Measurements from ENCODE around the gene C10orf53. TPM values are rescaled to one million over a fixed set of nuclear protein-coding genes. Genes with fewer than 3 reads are reported as not detected.

Gene C10orf53
- total and polyA plus RNA-seq, 2 donors from 2014 or later, result not detected

DNA sequence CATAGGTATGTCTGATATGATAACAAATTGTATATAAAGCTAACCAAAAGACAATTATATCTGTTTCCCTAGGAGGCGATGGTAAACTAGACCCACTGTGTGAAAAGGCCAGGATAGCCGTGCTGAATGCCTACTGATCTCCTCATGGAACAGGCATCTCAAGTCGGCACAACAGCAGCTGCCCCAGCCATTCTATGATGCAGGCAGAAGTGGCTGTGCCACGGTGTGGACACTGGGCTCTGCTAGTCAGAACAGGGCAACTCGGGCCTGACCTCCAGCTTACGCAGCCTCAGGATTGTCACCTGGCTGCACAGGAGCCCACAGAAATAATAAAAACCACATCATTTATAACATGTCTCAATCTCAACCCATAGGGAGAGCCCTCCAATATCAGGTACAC lies 15.0 kb downstream of the C10orf53 start:
- FAIRE-seq, result no peak
- TF ChIP-seq, protein P1, sequence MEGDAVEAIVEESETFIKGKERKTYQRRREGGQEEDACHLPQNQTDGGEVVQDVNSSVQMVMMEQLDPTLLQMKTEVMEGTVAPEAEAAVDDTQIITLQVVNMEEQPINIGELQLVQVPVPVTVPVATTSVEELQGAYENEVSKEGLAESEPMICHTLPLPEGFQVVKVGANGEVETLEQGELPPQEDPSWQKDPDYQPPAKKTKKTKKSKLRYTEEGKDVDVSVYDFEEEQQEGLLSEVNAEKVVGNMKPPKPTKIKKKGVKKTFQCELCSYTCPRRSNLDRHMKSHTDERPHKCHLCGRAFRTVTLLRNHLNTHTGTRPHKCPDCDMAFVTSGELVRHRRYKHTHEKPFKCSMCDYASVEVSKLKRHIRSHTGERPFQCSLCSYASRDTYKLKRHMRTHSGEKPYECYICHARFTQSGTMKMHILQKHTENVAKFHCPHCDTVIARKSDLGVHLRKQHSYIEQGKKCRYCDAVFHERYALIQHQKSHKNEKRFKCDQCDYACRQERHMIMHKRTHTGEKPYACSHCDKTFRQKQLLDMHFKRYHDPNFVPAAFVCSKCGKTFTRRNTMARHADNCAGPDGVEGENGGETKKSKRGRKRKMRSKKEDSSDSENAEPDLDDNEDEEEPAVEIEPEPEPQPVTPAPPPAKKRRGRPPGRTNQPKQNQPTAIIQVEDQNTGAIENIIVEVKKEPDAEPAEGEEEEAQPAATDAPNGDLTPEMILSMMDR (IDR thresholded peaks at IDR 0.05; ENCODE audit: borderline replicate concordance, extremely low read depth, insufficient read depth), result no peak
- DNase-seq, result no peak
- Histone ChIP-seq H3K4me1 (ENCODE audit: control insufficient read depth in 2 of 3, insufficient read depth in 2 of 3, low read depth in 1 of 3, low read length in 3 of 3) (no peaks in the 10 kb centered on the region), H3K9ac (ENCODE audit: low read length in 3 of 3) (no peak overlapping the region), H3K9me3 (ENCODE audit: control insufficient read depth in 2 of 3, insufficient read depth in 1 of 3, low read length in 3 of 3) (peaks cover 0 to 3% (median 0%) of the 10 kb centered on the region in 3 donors), H3K27ac (ENCODE audit: low read depth in 2 of 2, low read length in 2 of 2) (no peak overlapping the region), H3K4me3 (ENCODE audit: low read length in 3 of 3) (no peak overlapping the region), H3K27me3 (ENCODE audit: control insufficient read depth, insufficient read depth, low read length) (peaks cover 2% of the 10 kb centered on the region), H3K36me3 (ENCODE audit: control insufficient read depth in 2 of 3, insufficient read depth in 3 of 3, low read length in 3 of 3) (no peaks in the 10 kb centered on the region)
- intact Hi-C loops (cut with DNase I), result no loop called here

DNA sequence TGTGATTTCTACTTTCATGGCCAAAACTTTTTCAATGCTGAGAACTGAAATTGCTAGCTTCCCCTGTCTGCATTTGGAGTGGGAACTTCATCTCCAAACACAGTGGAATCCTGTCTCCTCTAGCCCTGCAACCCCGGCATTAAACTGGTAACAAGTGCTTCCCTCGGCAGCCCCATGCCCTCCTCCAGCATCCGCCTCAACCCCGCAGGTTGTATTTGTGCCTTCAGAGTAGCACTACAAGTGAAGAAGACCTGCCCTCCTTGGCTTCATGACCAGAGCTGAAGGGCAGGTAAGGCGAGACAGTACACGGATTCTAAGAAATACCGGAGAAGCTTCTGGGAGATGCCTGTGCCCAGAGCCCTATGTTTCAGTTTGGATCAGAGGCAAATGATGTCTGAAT lies 16.9 kb downstream of the C10orf53 start:
- Histone ChIP-seq H3K27me3 (ENCODE audit: control insufficient read depth, insufficient read depth, low read length) (no peaks in the 10 kb centered on the region), H3K9me3 (ENCODE audit: control insufficient read depth in 2 of 3, insufficient read depth in 1 of 3, low read length in 3 of 3) (peaks cover 0 to 3% (median 0%) of the 10 kb centered on the region in 3 donors), H3K9ac (ENCODE audit: low read length in 3 of 3) (no peak overlapping the region), H3K4me1 (ENCODE audit: control insufficient read depth in 2 of 3, insufficient read depth in 2 of 3, low read depth in 1 of 3, low read length in 3 of 3) (no peaks in the 10 kb centered on the region), H3K36me3 (ENCODE audit: control insufficient read depth in 2 of 3, insufficient read depth in 3 of 3, low read length in 3 of 3) (no peaks in the 10 kb centered on the region), H3K4me3 (ENCODE audit: low read length in 3 of 3) (no peak overlapping the region), H3K27ac (ENCODE audit: low read depth in 2 of 2, low read length in 2 of 2) (no peak overlapping the region)
- FAIRE-seq (no peak), DNase-seq (no peak)
- intact Hi-C loops (cut with DNase I), result no loop called here
- TF ChIP-seq, protein P1 (IDR thresholded peaks at IDR 0.05; ENCODE audit: borderline replicate concordance, extremely low read depth, insufficient read depth), result no peak

DNA sequence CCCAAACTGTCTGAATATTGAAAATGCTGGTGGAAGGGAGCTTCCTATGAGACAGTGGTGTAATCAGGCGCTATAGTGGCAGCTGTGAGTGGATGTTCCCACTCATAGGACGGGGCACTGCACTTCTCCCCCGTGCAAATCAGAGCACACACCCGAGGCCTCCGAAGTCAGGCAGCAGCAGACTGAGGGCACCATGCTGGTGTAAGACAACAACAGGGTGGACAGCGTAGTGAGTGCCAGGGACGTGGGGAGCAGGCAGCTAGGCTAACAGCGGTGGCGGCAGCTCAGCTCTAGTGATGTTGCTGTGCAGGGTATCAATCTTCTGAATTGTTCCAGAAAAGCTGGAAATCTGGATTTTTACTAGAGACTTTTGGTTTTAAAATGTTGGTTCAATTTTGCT lies 19.2 kb downstream of the C10orf53 start:
- no peak overlapping the region for H3K27ac ChIP-seq (ENCODE audit: low read depth in 2 of 2, low read length in 2 of 2)
- no peak for FAIRE-seq

More for the DNA sequence above, 19.2 kb downstream of the C10orf53 start:
- H3K9me3 ChIP-seq (ENCODE audit: control insufficient read depth in 2 of 3, insufficient read depth in 1 of 3, low read length in 3 of 3), result peaks cover 0 to 1% (median 0%) of the 10 kb centered on the region in 3 donors
- H3K9ac ChIP-seq (ENCODE audit: low read length in 3 of 3), result no peak overlapping the region
- intact Hi-C loops (cut with DNase I), result no loop called here
- H3K36me3 ChIP-seq (ENCODE audit: control insufficient read depth in 2 of 3, insufficient read depth in 3 of 3, low read length in 3 of 3), result no peaks in the 10 kb centered on the region
- TF ChIP-seq, protein P1 (IDR thresholded peaks at IDR 0.05; ENCODE audit: borderline replicate concordance, extremely low read depth, insufficient read depth), result no peak
- no peaks in the 10 kb centered on the region for H3K4me1 ChIP-seq (ENCODE audit: control insufficient read depth in 2 of 3, insufficient read depth in 2 of 3, low read depth in 1 of 3, low read length in 3 of 3)
- DNase-seq, result no peak
- no peak overlapping the region for H3K4me3 ChIP-seq (ENCODE audit: low read length in 3 of 3)
- no peaks in the 10 kb centered on the region for H3K27me3 ChIP-seq (ENCODE audit: control insufficient read depth, insufficient read depth, low read length)
